K562 (cell line): ENCODE results near the gene ECHDC3. TPM values are rescaled to one million over a fixed set of nuclear protein-coding genes. Genes with fewer than 3 reads are reported as not detected.

ENCODE experiments used
- ATF3 ChIP-seq, 2 experiments: fragments of 450-650 bp in 1 of 2; sonication (generic) in 1 of 2; formaldehyde crosslinking in 1 of 2; IDR thresholded peaks in 1 of 2; conservative IDR thresholded peaks in 1 of 2; 2 replicates each; pipeline versions ENCODE4 v1.6.1 to v1.8.1; 2016 to 2023; ENCODE audit warnings: mild to moderate bottlenecking in 2 of 2, moderate library complexity in 2 of 2, inconsistent platforms in 1 of 2, missing genetic modification reagents in 1 of 2
- CCNT2 ChIP-seq: IDR thresholded peaks from 2 replicates; pipeline ENCODE4 v1.6.1; 2011; ENCODE audit warnings: borderline replicate concordance, low read depth, mild to moderate bottlenecking, moderate library complexity, mixed read lengths, low read length; ENCODE audit not compliant: insufficient read length; ENCODE audit errors: extremely low read depth
- GABPB1 ChIP-seq: sonication (generic); formaldehyde crosslinking; IDR thresholded peaks from 2 replicates; pipeline ENCODE4 v1.8.0; 2022; ENCODE audit warnings: mild to moderate bottlenecking, missing genetic modification reagents
- NR2C2 ChIP-seq, 2 experiments: fragments of 200-800 bp in 1 of 2; sonication (Bioruptor generic) in 1 of 2; sonication (generic) in 1 of 2; formaldehyde crosslinking in 1 of 2; IDR thresholded peaks; 2 replicates each; pipeline versions ENCODE4 v1.6.1 to v1.8.0; 2016 to 2022; ENCODE audit warnings: mild to moderate bottlenecking in 1 of 2, missing compliant biosample characterization in 1 of 2, missing genetic modification characterization in 1 of 2, missing genetic modification reagents in 1 of 2
- PCBP2 ChIP-seq: fragments of 200-400 bp; formaldehyde crosslinking; IDR thresholded peaks from 2 replicates; pipeline ENCODE4 v1.6.1; 2018; ENCODE audit warnings: low read length, low read depth, mild to moderate bottlenecking, moderate library complexity; ENCODE audit not compliant: poor library complexity, severe bottlenecking
- RAD51 ChIP-seq: fragments of 450-650 bp; IDR thresholded peaks from 2 replicates; pipeline ENCODE4 v1.7.1; 2016; ENCODE audit warnings: low read depth, mild to moderate bottlenecking, borderline replicate concordance
- RNF2 ChIP-seq: sonication (generic); IDR thresholded peaks from 2 replicates; pipeline ENCODE4 v1.6.1; 2016
- STAT5A ChIP-seq: IDR thresholded peaks from 2 replicates; pipeline ENCODE4 v1.6.1; 2012; ENCODE audit warnings: low read length, inconsistent platforms, borderline replicate concordance
- TAF1 ChIP-seq: IDR thresholded peaks from 2 replicates; pipeline ENCODE4 v1.6.1; 2011; ENCODE audit warnings: mild to moderate bottlenecking, low read length, moderate library complexity; ENCODE audit not compliant: insufficient read depth, control insufficient read depth, severe bottlenecking; ENCODE audit errors: extremely low read depth
- VEZF1 ChIP-seq: fragments of 200-800 bp; sonication (Bioruptor generic); IDR thresholded peaks from 2 replicates; pipeline ENCODE4 v1.6.1; 2017; ENCODE audit warnings: missing genetic modification characterization, missing compliant biosample characterization
- YY1 ChIP-seq, 3 experiments: IDR thresholded peaks; 2 replicates each; pipeline ENCODE4 v1.6.1; 2011; ENCODE audit warnings: low read length in 2 of 3, mild to moderate bottlenecking in 2 of 3, moderate library complexity in 2 of 3, borderline replicate concordance in 1 of 3, control low read depth in 1 of 3, low read depth in 1 of 3; ENCODE audit not compliant: insufficient read depth in 3 of 3, insufficient replicate concordance in 2 of 3, control insufficient read depth in 1 of 3, insufficient read length in 1 of 3; ENCODE audit errors: extremely low read depth in 1 of 3
- ZBTB1 ChIP-seq: sonication (generic); formaldehyde crosslinking; IDR thresholded peaks from 2 replicates; pipeline ENCODE4 v1.8.1; 2023; ENCODE audit warnings: missing genetic modification reagents, low read depth, mild to moderate bottlenecking, borderline replicate concordance
- ZSCAN32 ChIP-seq: fragments of 450-650 bp; formaldehyde crosslinking; IDR thresholded peaks from 2 replicates; pipeline ENCODE4 v1.4.0; 2020; ENCODE audit warnings: mild to moderate bottlenecking, moderate library complexity
- polyA plus RNA-seq, 8 experiments: library from polyadenylated mRNA; depleted of rRNA in 4 of 8; stranded (reverse) in 5 of 8; unstranded in 3 of 8; fragments of >200 nt; fragmentation: Nextera tagmentation in 2 of 8; fragmentation: Illumina TruSeq in 1 of 8; extraction: Ambion mirVana in 2 of 8; extraction: Trizol in 1 of 8; gene quantifications; 2 replicates each; pipeline versions ENCODE4 v1.2.1 to v1.2.3, GENCODE V29; 2011 to 2014; ENCODE audit warnings: inconsistent platforms in 1 of 8, missing spikeins in 1 of 8
- total RNA-seq, 7 experiments: library from RNA; depleted of rRNA in 6 of 7; stranded (reverse); fragments of >200 nt in 6 of 7; fragmentation: Illumina TruSeq in 2 of 7; extraction: Trizol in 2 of 7; gene quantifications; 2 replicates each; pipeline versions ENCODE4 v1.2.1 to v1.2.3, GENCODE V29; 2011 to 2021; ENCODE audit warnings: low replicate concordance in 1 of 7

Gene ECHDC3
- total and polyA plus RNA-seq, 9 of the 15 experiments (the other 6 are each of a cell fraction or from before 2014, with no cell fraction given) = 0.53 to 21.9 (median 15.7) TPM

- TF ChIP-seq CCNT2 (peak; percentile 41), RNF2 (peak; percentile 49; the same call in 1 of the 2 replicates), GABPB1 (CRISPR knock-in tag) (peak; percentile 38; the same call in 1 of the 2 replicates), ATF3 (IDR thresholded peaks at IDR 0.05) (no peak), ATF3 (CRISPR knock-in tag; conservative IDR thresholded peaks at IDR 0.05) (0 out of 2 replicates have a peak, but pooled peaks have one; percentile 28), ZSCAN32 (CRISPR knock-in tag) (no peak), PCBP2 (no peak), ZBTB1 (no peak), VEZF1 (peak; percentile 69), TAF1 (peak; percentile 8), YY1 (IDR thresholded peaks at IDR 0.05; ENCODE audit: borderline replicate concordance in 1 of 3, control insufficient read depth in 1 of 3, extremely low read depth in 1 of 3, insufficient read depth in 3 of 3, insufficient read length in 1 of 3, insufficient replicate concordance in 2 of 3, low read depth in 1 of 3, low read length in 2 of 3) (peak in 2 of 3 experiments; percentile 77 to 85), STAT5A (no peak), RAD51 (no peak), NR2C2 (CRISPR knock-in tag; IDR thresholded peaks at IDR 0.05) (peak; percentile 62; the same call in 1 of the 2 replicates), NR2C2 (tag; IDR thresholded peaks at IDR 0.05) (peak; percentile 70)
Observed at GRCh38 chr10:11742009-11742778, at the start of gene ECHDC3 (continued).
